Measurements from ENCODE around the gene CD33.

GRCh38 chr19:51282335-51282734, 57.5 kb downstream of the CD33 start:
- TF ChIP-seq CTCF (IDR thresholded peaks at IDR 0.05; ENCODE audit: poor library complexity) = no peak
- no peak for TF ChIP-seq EZH2 (IDR thresholded peaks at IDR 0.05; ENCODE audit: borderline replicate concordance)

Data from hepatocyte (in vitro differentiated cells).